ENCODE measurements around the gene CNTFR. TPM values are rescaled to one million over a fixed set of nuclear protein-coding genes. Genes with fewer than 3 reads are reported as not detected.

CNTFR gene
- total RNA-seq, 1 experiment from 2014 or later: not detected

DNA sequence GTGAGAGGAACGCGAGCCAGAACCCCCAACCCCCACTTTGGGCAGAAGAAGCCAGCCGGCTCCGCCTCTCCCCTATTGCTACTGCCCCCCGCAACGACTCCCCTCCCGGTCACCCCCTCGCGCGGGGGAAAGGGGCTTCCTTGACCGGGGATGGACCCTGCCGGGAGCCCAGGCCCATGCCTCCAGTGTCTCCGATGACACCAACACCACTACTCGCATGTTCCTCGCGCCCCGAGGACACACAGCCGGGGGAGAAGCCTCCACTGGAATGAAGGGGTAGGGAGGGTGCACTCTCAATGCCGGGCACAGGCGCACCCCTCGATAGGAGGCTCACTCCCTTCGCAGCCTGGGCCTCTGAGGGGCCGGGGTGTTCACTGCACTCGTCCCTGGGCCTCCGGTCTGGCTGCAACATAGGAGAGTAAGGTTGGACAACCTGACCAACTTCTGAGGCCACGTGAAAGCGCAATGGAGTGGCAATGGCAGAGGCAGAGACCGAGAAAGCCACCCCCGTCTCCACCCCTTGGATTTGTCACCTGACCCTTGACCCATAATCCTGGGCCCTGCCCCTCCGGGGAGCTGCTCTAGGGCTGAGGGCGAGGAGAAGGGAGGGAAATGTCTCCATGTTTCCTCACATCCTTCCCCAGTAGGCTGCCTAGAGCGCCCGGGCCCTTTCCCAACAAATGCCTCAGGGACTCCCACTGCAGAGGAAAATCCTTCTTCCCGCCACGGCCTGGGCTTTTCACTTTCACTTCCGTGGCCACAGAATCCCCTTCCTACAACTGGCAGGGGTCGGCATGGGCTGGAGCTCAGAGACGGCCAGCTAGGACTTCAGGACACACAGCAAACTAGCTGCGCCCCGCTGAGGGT is 1.1 kb upstream of the CNTFR start:
- DNase-seq (ENCODE audit: low spot score): no peak

DNA sequence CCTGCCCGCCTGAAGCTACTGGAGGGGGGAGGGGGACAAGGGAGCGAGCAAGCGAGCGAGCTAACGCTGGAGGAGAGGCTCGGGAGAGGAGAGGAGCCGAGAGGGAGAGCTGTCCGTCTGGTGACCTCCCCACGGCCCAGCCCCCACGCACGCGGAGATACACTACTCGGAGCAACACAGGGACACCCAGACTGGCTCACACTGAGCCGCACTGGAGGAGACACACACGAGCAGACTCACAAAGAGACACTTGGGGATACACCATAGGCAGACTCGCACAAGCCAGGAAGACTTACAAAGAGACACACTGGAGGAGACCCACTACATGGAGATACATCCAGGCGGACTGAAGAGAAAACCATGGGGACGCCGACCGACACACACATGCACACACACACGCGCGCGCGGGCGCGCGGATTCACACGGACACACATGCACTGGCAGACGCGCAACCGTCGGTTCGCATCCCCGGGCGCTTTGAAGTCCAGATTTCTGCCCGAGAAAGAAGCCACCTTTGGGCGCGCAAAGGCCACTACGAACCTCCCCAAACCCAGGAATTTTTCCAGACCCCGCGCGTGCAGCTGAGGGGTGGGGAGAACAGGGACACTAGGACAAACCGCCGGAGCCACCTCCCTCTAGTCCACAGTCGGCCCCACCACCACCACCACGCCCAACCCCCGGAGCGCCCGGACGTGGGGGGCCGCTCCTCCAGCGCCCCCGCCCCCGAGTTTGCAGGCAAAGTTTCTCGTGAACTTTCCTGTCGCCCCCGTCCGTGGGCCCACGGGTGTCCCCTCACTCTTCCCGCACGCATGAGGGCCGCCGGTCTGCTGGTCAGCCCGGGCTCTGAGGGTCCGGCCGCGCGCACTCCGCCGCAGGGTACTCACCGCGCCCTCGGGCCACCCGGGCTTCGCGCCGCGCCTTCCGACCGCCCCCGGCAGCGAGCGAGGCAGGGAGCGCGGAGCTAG is 571 bp downstream of the CNTFR start:
- no peak for DNase-seq (ENCODE audit: low spot score)

DNA sequence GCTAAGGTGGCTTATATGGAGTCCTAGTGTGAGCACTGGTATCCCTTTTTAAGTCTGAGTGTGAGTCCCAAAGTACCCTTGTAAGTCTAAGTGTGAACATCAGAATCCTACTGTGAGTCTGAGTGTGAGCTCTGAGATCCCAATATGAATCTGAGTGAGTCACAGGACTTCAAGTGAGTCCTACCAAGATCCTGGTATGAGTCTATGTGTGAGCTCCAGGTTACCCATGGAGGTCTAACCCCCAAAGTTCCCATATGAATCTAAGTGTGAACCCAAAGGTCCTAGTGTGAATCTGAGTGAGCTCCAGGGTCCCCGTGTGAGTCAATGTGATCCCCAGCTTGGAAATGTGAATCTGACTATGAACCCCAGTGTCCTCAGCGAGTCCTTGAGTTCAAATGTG is 2.3 kb downstream of the CNTFR start:
- no peak for DNase-seq (ENCODE audit: low spot score)

DNA sequence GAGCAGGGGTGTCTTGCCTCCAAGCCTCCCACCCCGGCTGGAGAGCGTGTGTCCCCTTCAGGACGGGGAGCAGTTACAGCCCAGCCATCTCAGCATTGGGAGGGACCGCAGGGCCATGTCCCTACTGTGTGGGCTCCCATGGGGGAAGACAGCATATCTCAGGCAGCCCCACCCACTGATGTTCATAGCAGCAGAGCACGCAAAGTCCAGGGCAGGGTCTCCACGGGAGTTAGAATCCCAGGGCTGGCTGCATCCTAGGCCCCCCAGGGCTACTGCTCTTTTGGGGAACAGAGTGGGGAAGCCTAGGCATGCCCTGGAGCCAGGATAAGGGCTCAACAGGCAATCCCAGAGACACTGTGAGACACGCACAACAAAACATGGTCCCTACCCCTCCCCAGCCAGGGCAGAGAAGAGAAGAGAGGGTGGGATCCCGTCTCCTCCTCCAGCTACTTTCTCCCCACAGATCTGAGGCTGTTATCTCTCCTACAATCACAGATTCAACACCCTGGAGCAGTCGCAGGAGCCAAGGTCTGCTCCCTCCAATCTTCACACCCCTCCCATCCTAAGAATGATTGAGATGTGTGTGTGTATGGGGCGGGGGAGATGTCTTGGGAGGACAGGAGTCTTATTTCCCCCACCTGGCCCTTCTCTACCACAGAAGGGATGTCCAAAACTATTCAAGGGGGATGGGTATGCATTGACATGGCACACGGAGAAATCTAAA is 3.4 kb downstream of the CNTFR start:
- DNase-seq (ENCODE audit: low spot score): no peak

DNA sequence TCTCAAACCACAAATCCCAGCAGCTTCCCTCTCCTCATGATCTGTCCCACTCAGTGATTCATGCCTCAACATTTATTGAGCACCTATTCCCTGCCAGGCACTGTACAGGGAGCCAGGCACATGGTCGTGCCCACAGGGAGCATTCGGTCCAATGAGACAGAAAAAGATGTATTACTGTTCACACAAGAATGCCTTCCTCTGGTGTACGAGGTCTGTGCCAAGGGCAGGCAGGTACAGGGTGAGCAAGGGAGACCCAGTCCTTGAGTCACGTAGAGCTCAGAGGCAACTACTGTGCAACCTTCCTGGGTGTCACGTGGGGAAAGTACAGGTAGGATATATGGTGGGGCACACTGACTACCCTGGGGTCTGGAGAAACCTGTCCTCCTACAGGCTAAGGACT is 4.6 kb downstream of the CNTFR start:
- no peak for DNase-seq (ENCODE audit: low spot score)

DNA sequence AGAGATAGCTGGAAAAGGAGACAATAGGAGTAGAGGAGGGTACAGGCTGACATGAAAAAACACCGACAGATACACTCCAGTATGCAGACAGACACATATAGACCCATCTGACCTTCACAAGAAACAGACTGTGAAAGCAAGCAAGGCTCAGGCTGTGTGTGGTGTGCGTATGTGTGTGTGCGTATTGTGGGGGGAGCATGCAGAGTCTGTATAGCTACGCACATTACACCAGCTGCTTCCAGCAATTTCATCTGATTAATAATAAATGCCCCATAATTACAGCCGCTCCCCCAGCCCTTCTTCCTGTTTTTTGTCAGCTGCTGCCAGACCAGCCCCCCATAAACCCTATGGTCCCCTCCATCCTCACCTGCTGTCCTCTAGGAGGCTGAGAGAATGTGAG is 6.7 kb downstream of the CNTFR start:
- no peak for DNase-seq (ENCODE audit: low spot score)

DNA sequence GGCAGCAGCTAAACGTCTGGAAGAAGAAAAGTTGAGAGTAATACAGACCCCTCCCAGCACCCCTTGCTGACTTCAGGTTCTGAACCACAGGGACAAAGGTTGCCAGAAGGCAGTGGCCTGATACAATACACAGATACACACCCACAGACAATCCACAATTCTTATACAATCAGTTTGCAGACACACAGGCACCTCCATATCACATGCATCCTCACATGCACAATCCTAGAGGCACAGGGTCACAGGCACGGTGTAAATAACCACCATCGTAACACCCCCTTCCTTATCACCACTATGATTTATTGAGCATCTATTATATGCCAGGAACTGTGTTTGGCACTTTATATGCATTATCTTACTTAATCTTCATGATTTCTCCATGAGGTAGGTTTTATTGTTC is 8.2 kb downstream of the CNTFR start:
- no peak for DNase-seq (ENCODE audit: low spot score)

DNA sequence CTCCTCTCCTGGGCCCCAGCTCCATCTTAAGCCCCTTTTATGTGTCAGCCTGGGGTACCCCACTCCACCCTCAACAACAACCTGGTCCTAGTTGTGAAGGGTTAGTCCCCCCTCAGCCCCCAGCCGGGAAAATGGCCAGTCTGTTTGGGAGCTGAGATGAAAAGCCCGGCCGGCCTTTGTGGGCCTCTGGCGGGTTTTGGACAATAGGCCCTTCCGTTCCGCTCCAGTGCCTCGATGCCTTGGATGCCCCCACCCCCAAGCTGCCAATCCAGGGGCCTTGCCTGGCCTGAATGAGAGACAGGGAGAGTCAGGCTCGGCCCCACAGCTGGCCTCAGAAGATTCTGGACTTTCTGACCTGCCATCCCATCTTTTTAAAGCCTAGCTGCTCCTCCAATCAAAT is 9.2 kb downstream of the CNTFR start:
- no peak for DNase-seq (ENCODE audit: low spot score)

DNA sequence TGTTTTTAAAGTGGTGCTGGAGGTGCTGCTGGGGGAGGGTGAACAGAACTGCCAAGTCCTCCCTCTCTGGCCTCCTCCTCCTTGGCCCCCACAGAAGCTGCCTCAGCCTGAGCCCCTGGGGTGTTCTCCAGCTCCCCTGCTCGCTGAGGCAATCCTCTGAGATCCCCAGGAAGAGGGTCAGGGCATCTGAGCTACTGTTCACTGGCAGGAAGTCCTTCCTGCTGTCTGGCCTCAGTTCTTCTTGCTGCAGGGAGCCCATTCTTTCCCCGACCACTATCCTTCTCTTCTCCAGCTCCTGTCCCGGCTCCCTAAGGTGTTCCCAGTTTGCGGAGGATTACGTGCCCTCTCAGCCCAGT is 9.7 kb downstream of the CNTFR start:
- no peak for DNase-seq (ENCODE audit: low spot score)

DNA sequence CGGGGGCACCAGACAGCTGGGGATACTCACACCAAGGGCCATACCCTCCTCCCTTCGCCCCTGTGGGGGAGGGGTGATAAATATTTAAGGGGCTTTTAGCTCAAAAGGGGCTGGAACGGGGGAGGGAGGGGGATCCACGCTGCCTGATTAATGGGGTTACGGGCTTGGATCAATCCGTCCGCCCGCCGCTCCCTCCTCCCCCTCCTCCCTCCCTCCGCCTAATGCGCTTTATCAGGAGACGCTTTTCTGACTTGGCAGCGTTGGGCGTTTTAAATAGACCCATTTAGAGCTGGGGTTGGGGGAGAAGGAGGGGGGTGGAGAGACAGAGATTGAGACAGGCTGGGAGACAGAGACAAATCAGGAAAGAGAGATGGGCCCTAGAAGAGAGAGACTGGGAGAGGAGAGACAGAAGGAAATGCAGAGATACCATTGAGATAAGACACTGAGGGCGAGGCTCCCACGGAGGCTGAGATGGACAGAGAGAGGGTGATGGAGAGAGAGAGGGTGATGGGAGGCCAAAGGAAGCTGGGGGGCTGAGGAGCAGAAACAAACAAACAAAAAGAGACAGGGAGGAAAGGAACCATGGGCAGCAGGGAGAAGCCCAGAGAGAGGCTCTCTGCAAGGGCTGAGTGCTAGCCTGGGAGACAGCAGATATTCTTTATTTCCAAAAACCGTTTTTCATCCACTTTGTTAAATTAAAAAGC is 10.3 kb downstream of the CNTFR start:
- DNase-seq (ENCODE audit: low spot score): no peak

DNA sequence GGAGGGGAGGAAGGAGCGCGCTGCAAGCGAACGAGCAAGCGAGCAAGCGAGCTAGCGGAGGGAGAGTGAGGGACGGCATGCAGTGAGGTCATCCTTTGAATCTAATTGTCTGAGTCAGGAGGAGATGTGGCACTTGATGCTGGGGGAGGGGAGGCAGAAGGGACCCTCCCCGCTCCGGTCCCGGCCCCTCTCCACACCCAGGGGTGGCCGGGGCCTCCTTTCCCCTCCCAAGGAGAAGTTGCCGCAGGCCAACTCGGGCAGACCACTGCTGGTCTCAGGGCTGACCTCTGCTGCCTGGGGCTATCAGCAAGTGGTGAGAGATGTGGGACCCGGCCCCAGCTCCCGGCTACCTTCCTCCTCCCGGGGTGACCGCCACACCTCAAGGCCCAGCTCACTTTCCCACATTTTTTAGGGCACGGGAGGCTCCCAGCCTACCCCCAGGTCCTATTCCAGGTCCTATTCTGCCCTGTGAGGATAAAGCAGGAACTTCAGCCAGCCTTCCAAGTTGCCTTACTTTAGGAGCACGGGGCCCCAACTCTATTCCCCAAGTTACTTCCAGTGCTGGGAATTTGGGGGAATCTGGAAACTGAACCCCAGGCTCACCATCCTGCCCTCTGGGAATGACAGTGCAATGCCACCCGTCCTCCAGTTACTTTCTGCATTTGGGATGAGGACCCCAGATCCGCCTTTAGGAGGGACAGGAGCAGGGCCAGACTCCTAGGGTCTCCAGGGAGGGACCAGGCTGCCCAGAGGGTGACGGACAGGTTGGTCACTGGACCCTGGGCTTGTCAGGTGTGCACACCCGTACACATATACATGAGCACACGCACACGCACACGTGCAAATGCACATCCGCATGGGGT is 11.1 kb downstream of the CNTFR start:
- no peak for DNase-seq (ENCODE audit: low spot score)

DNA sequence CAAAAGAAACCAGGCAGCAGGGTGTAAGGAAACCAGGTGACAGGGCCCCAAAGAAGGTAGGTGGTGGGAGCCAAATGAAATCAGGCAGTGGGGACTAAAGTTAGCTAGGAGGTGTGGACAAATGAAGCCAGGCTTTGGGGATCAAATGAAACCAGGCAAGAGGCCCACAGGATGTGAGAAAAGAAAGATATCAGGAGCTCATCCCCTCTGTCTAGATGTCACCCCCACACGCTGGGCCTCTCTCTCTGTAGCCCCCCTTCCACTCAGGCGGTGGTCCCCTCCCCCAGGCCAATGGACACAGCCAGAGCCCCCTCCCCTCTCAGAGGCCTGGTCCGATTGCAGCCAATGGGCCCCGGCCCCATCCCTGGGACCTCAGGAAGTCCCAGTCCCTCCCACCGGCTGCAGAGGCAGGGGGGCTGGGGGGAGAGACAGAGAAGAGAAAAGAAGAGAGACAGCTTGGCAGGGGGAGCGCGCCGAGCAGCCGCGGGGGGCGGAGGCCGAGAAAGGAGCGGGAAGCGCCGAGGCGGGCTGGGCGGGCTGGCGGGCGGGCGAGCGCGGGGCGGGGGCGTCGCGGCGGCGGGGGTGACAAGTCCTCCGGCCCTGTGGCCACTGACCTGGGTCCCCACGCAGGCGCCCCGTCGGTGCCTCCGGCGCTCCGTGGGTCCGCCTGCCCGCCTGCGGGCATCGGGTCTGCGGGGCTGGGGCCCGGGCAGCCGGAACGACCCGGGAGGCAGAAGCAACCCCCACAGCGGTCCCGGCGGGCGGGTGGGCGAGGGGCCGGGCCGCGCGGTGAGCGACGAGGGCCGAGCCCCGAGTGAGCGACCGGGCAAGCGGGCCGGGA is 11.9 kb downstream of the CNTFR start:
- no peak for DNase-seq (ENCODE audit: low spot score)

DNA sequence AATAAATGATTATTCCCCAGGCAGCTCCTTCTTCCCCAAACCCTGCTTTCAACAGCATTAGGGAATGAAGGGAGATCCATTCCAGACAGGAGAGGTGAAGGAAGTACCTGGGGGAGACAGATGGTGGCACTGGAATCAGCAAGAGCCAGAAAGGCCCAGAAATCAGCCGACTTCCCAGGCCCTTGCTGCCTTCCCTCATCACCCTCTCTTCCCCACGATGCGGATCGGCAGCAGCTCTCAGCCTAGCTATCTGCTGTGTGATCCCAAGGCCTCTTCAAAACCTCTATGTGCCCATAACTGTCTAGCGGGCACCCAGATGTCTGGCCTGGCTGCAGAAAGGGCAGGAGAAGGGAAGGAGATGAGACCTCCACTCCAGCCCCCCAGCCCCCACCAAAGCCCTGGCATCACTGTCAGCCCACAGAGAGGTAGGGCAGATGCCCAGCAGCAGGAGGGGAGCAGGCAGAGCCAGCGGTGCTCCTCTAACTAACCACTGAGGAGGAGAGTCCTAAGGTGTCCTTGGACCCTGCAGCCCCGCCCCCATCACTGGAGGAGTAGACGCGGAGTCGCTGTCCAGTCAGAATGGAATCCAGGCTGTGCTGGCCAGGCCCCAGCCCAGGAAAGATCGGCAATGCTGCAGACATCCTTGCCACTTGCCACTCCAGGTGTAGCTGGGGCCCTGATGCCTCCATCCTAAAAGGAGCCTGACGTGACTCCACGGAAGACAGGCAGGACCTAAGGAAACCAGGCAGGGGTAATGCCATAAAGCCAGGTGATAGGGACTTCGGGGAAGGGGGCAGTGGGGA is 12.7 kb downstream of the CNTFR start:
- no peak for DNase-seq (ENCODE audit: low spot score)

DNA sequence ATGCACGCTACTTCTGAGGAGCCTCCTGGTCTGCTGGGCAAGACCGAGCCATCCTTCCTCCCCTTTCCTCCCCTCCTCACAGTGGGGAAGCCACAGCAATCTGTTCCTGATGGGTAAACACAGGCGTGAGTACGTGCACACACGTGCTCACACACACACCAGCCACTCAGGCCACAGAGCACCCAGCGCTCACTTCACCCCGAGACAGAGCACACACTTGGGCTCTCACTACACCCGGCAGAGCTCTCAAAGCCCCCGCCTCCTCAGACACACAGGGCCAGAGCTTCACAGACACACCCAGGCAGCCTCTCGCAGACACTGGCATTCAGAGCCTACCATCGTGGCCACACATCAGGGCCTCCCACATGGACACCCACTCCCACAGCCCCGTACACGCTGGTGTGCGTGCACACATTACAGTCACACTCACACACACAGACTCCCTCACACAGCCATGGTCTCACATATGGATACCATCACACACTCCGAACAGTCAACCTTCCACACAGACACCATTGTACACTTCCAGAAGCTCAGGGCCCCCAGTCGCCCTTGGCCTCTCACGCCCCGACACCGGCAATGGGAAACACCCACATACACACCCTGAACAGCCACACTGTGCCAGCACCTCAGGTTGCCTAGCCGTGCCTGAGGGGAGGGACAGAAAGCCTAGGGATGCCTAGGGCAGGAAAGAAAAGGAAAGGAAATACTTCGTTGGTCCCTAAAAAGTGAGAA is 13.5 kb downstream of the CNTFR start:
- DNase-seq (ENCODE audit: low spot score): no peak

DNA sequence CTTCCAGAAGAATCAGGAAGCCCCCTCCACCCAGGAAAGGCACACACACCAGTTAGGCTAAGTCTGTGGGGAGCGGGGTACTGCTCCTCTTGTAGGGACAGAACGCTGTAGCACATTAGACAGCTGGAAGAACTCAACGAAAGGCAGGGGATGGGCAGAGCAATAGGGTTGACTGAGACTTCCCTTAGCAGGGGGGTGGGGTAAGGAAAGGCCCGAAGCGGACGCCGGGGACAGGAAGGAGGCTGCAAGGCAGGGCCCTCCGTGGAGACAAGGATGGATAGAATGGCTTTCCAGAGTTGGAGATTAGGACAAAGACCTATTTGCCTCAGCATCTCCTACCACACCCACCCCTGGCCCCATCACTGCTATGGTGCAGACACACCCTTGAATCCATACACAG is 14.3 kb downstream of the CNTFR start:
- DNase-seq (ENCODE audit: low spot score): no peak

DNA sequence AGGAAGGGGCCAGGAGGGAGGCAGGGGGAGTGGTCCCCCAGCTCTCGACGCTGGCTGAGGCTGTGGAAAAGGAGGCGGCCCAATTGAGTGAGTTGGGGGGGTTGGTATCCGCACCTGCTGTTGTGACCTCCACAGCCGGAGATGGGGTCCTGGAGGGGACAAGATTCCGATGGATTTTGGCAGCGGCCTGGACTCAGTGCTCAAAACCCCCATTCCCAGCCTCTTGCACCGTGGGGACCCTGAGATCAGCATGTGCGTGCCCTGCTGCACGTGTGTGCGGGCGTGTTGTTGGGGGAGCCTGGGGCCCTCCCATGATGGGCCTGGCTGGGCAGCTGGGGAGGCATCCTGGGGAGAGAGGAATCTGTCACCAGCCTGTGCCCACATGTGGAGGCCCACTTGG is 15.0 kb downstream of the CNTFR start:
- DNase-seq (ENCODE audit: low spot score): no peak

DNA sequence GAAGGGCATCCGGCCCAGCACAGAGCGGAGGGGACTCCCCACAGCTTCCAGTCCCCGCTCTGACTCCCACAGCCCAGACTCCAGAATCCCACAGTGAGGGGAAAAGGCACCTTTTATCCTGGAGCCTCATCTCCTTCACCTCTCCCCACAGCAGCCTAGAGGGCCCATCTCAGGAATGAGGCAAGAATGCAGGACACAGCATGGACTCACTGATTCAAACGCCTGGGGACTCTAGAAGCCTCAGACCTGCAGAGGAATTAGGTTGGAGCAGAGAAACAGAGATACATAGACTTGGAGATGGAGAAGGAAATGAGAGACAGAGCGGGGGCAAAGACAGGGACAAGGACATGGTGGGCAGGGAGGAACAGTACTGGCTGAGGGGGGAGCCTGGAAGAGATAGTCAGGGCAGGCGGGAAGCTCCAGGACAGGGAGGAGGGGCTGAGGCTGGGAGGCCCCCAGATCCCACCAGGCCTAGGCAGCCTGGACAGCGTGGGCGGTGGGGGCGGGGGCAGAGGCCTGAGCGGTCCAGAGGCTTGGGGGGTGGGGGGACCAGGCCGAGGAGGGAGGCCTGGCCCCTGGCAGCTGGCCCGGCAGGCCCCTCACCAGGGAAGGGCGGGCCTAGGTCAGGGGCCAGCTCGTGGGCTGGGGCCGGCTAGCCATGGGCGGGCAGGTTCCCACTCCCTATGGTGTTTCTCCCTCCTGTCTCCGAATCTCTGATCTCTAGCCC is 15.8 kb downstream of the CNTFR start:
- no peak for DNase-seq (ENCODE audit: low spot score)

Data from HT-29 (cell line).